Endothelial cell of umbilical vein (primary cell): ENCODE data around the gene CAPN2. TPM values are rescaled to one million over a fixed set of nuclear protein-coding genes. Genes with fewer than 3 reads are reported as not detected.
A peak's percentile ranks its signal among the peaks of the same experiment; 100 is the strongest.

Experiments
- BruUV-seq: library from RNA; stranded (reverse); fragments of 400-500 nt; replicated peaks from 2 replicates; lab custom pipeline; 2021; lab: Mats Ljungman, UMichigan
- CTCF ChIA-PET: fragments of 300-600, 350-600 bp; sonication (Branson Sonifier 250); formaldehyde crosslinking; loops from one replicate; lab custom pipeline; 2021; ENCODE audit warnings: antibody characterized with exemption, inconsistent platforms; lab: Charles Lee
- POLR2A ChIA-PET: fragments of 300-600, 350-600 bp; sonication (Branson Sonifier 250); formaldehyde crosslinking; loops from one replicate; lab custom pipeline; 2021; ENCODE audit warnings: antibody characterized with exemption, inconsistent platforms; lab: Charles Lee
- DNase-seq: peaks from one replicate; pipeline ENCODE4 v3.0.0-alpha.2; 2011; ENCODE audit warnings: low read depth, low spot score
- FAIRE-seq: peaks from 2 replicates; lab custom pipeline; 2011; peaks lifted over from hg19 to GRCh38; lab: Jason Lieb, UNC
- H2AFZ ChIP-seq: 2 replicates; pipeline ENCODE4 v1.6.0; 2012; ENCODE audit warnings: low read depth, low read length, control low read depth, inconsistent platforms
- H3K27ac ChIP-seq: 2 replicates; pipeline ENCODE4 v1.5.1; 2011; ENCODE audit warnings: low read depth, mild to moderate bottlenecking, control low read depth, low read length, moderate library complexity; ENCODE audit not compliant: insufficient read depth
- H3K27me3 ChIP-seq, 2 experiments: 2 replicates each; pipeline versions ENCODE4 v1.6.0 to v1.6.1; 2011; ENCODE audit warnings: low read length in 2 of 2, mixed read lengths in 1 of 2; ENCODE audit not compliant: control insufficient read depth in 2 of 2, insufficient read depth in 2 of 2
- H3K36me3 ChIP-seq, 2 experiments: 2 replicates in 1 of 2; 3 replicates in 1 of 2; pipeline ENCODE4 v1.5.1; 2011; ENCODE audit warnings: low read length in 2 of 2, mild to moderate bottlenecking in 1 of 2, moderate library complexity in 1 of 2; ENCODE audit not compliant: control insufficient read depth in 2 of 2, insufficient read depth in 2 of 2; ENCODE audit errors: extremely low read depth in 1 of 2
- H3K4me1 ChIP-seq: 3 replicates; pipeline ENCODE4 v1.5.1; 2011; ENCODE audit warnings: mild to moderate bottlenecking, low read length; ENCODE audit not compliant: control insufficient read depth, insufficient read depth; ENCODE audit errors: extremely low read depth
- H3K4me2 ChIP-seq: 2 replicates; pipeline ENCODE4 v1.6.1; 2011; ENCODE audit warnings: low read length, control low read depth, mixed read lengths; ENCODE audit not compliant: insufficient read depth
- H3K4me3 ChIP-seq, 3 experiments: fragments of 200-600 bp in 1 of 3; sonication (generic), shearing (Covaris generic) in 1 of 3; replicated peaks in 1 of 3; 2 replicates each; pipeline ENCODE4 v1.5.1; 2011 to 2016; ENCODE audit warnings: control low read depth in 3 of 3, low read length in 3 of 3, mild to moderate bottlenecking in 2 of 3, inconsistent platforms in 1 of 3, low read depth in 1 of 3, moderate library complexity in 1 of 3; ENCODE audit not compliant: insufficient read depth in 1 of 3
- H3K79me2 ChIP-seq: 2 replicates; pipeline ENCODE4 v1.6.0; 2012; ENCODE audit warnings: low read length, inconsistent platforms; ENCODE audit not compliant: control insufficient read depth, insufficient read depth
- H3K9ac ChIP-seq: replicated peaks from 2 replicates; pipeline ENCODE3; 2011; ENCODE audit warnings: low read length, control low read depth; ENCODE audit not compliant: insufficient read depth; ENCODE audit errors: extremely low read depth
- H3K9me1 ChIP-seq: replicated peaks from 3 replicates; pipeline ENCODE4 v1.6.0; 2011; ENCODE audit warnings: mild to moderate bottlenecking, low read length; ENCODE audit not compliant: control insufficient read depth, insufficient read depth; ENCODE audit errors: extremely low read depth
- H3K9me3 ChIP-seq: replicated peaks from 2 replicates; pipeline ENCODE4 v1.5.1; 2012; ENCODE audit warnings: low read length, inconsistent platforms; ENCODE audit not compliant: control insufficient read depth, insufficient read depth
- H4K20me1 ChIP-seq: replicated peaks from 2 replicates; pipeline ENCODE3; 2011; ENCODE audit warnings: mild to moderate bottlenecking, low read length; ENCODE audit not compliant: control insufficient read depth, insufficient read depth; ENCODE audit errors: extremely low read depth
- EZH2 ChIP-seq: IDR thresholded peaks from 2 replicates; pipeline ENCODE4 v1.6.1; 2012; ENCODE audit warnings: borderline replicate concordance, low read depth, mild to moderate bottlenecking, moderate library complexity, low read length, inconsistent platforms; ENCODE audit not compliant: severe bottlenecking
- FOS ChIP-seq: IDR thresholded peaks from 2 replicates; pipeline ENCODE4 v1.6.1; 2011; ENCODE audit warnings: mild to moderate bottlenecking, low read length, moderate library complexity, borderline replicate concordance; ENCODE audit not compliant: insufficient read depth
- GATA2 ChIP-seq: IDR thresholded peaks from 2 replicates; pipeline ENCODE4 v1.7.0; 2011; ENCODE audit warnings: low read depth, mild to moderate bottlenecking, moderate library complexity, mixed read lengths, low read length; ENCODE audit not compliant: insufficient read length, insufficient read depth
- JUN ChIP-seq: IDR thresholded peaks from 2 replicates; pipeline ENCODE4 v1.6.1; 2011; ENCODE audit warnings: borderline replicate concordance, low read depth; ENCODE audit not compliant: insufficient read length, insufficient read depth
- MYC ChIP-seq: IDR thresholded peaks from one replicate; pipeline ENCODE4 v1.6.1; 2011; ENCODE audit warnings: mild to moderate bottlenecking, low read depth, low read length
- POLR2A ChIP-seq: IDR thresholded peaks from 2 replicates; pipeline ENCODE4 v1.6.1; 2012; ENCODE audit warnings: low read depth, mild to moderate bottlenecking, control low read depth, low read length
- POLR2AphosphoS5 ChIP-seq: IDR thresholded peaks from 2 replicates; pipeline ENCODE4 v1.6.1; 2012; ENCODE audit warnings: low read depth, mild to moderate bottlenecking, control low read depth, low read length, moderate library complexity; ENCODE audit not compliant: insufficient read depth
- dilution Hi-C: fragments of 300-500 bp; cut with MboI; formaldehyde crosslinking; loops from one replicate; pipeline ENCODE4 v1.15.0; 2019; ENCODE audit warnings: low sequenced_read_pairs; ENCODE audit not compliant: extremely low pct_ligation_motif_present
- intact Hi-C: fragments of 100-400 bp; cut with micrococcal nuclease; formaldehyde crosslinking; loops from one replicate; pipeline ENCODE4 v1.10.0; 2022
- polyA plus RNA-seq, 4 experiments: library from polyadenylated mRNA; depleted of rRNA in 3 of 4; stranded (reverse) in 3 of 4; unstranded in 1 of 4; fragments of >200 nt; gene quantifications; 2 replicates each; pipeline versions ENCODE4 v1.2.1 to v1.2.3, GENCODE V29; 2011 to 2012; ENCODE audit warnings: missing spikeins in 1 of 4
- total RNA-seq: library from RNA; stranded (reverse); gene quantifications from 2 replicates; pipeline ENCODE4 v1.2.3, GENCODE V29; 2021
- TF ChIP-seq, protein P1 (sequence below): IDR thresholded peaks from 2 replicates; pipeline ENCODE4 v1.6.1; 2011; ENCODE audit not compliant: insufficient read depth, insufficient read length
- TF ChIP-seq, protein P2 (sequence below), 2 donors: IDR thresholded peaks; 1 replicate in 1 of 2; 2 replicates in 1 of 2; pipeline ENCODE4 v1.5.1; 2011; ENCODE audit warnings: low read length in 2 of 2, mild to moderate bottlenecking in 2 of 2, moderate library complexity in 2 of 2, control low read depth in 1 of 2, inconsistent platforms in 1 of 2, low read depth in 1 of 2; ENCODE audit not compliant: insufficient read depth in 1 of 2; ENCODE audit errors: extremely low read depth in 1 of 2

CAPN2 gene
- total and polyA plus RNA-seq, 2 donors (not counting 3 experiments of a cell fraction or from before 2014, with no cell fraction given) = 110 to 420 TPM

DNA sequence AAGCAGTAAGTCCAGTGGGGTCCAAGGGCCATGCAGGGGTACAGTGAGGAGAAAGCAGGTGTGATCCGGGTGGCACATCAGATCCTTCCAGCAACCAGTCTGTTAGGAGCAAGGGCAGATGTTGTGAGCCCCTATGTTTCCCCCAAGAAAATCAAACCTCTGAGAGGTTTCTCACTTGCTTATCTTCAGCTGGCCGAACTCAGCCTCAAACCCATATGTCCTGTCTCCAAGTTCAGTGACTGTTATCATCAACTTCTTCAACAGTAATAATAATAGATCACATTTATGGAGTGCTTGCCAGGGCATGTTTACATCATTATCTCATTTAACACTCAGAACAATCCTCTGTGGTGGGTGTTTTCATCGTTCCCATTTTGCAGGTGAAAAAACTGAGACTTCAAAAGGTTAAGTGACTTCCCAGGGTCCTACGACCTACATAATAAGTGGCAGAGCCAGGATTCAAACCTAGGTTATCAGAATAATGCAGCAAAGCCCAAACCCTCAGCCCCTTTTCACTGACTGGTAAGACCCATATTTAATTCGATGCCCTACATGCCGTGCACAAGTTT is 3.3 kb downstream of the CAPN2 start:
- no peaks in the 10 kb centered on the region for H3K9me1 ChIP-seq
- peaks cover 15 to 20% of the 10 kb centered on the region in 2 experiments for H3K36me3 ChIP-seq
- no peaks in the 10 kb centered on the region for H4K20me1 ChIP-seq
- ChIA-PET POLR2A (interaction anchor here (1.0 kb wide), 1 partner anchor 14 kb away, joined by 9 read pairs; no protein-coding TSS in a partner anchor), CTCF (interaction anchor here (1.0 to 2.5 kb wide), 8 partner anchors 8 to 56 kb away, joined by 3 to 16 read pairs (median 4); no protein-coding TSS in a partner anchor)
- no peak overlapping the region for H2AFZ ChIP-seq
- intact Hi-C loops = loop anchor here (1.0 to 2.0 kb wide), 4 partner anchors 11 to 61 kb away; no protein-coding TSS in a partner anchor
- dilution Hi-C loops = no loop called here
- H3K9me3 ChIP-seq = no peaks in the 10 kb centered on the region
- H3K4me1 ChIP-seq = peaks cover 58% of the 10 kb centered on the region
- no peak for DNase-seq
- no peaks in the 10 kb centered on the region for H3K27me3 ChIP-seq
- H3K4me3 ChIP-seq = peak overlapping the region in 1 of 3 experiments; percentile 21
- H3K4me2 ChIP-seq = peak overlapping the region; percentile 94
- peak overlapping the region; percentile 0 for H3K9ac ChIP-seq
- no TSS peak for BruUV-seq
- TF ChIP-seq POLR2AphosphoS5 (no peak), POLR2A (peak; percentile 62)
- peaks cover 82% of the 10 kb centered on the region for H3K79me2 ChIP-seq
- FAIRE-seq = no peak
- peak overlapping the region; percentile 84 for H3K27ac ChIP-seq

DNA sequence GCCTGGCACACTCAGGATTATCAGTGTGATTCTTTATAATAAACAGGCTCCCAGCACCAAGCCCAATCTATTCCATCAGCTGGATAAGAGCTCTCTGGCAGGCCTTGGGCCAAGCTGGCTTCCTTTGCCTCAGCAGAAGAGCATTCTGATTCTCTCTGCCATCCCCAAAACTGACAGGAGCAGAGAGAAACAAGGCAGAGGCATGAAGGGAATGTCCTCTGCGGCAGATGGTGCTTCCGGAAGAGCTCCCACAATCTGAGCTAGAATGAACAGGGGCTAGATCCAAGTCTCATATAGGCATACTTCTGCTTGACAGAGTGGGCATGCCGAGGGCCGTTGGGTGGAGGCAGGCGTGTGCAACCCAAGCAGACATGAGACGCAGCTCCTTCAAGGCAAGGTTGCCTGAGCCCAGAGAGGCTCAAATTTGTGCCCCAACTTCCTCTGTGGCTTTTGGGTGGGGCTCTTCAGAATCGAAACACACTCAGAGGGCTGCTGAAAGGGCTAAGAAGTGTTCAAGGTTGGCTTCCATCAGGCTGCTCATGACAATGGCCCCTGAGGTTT is 4.0 kb downstream of the CAPN2 start:
- H3K27me3 ChIP-seq = no peaks in the 10 kb centered on the region
- TF ChIP-seq, protein P1, sequence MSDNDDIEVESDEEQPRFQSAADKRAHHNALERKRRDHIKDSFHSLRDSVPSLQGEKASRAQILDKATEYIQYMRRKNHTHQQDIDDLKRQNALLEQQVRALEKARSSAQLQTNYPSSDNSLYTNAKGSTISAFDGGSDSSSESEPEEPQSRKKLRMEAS = no peak
- TF ChIP-seq GATA2 (no peak), JUN (no peak), POLR2A (no peak), FOS (no peak), EZH2 (no peak), POLR2AphosphoS5 (no peak), MYC (no peak)
- TF ChIP-seq, protein P2, sequence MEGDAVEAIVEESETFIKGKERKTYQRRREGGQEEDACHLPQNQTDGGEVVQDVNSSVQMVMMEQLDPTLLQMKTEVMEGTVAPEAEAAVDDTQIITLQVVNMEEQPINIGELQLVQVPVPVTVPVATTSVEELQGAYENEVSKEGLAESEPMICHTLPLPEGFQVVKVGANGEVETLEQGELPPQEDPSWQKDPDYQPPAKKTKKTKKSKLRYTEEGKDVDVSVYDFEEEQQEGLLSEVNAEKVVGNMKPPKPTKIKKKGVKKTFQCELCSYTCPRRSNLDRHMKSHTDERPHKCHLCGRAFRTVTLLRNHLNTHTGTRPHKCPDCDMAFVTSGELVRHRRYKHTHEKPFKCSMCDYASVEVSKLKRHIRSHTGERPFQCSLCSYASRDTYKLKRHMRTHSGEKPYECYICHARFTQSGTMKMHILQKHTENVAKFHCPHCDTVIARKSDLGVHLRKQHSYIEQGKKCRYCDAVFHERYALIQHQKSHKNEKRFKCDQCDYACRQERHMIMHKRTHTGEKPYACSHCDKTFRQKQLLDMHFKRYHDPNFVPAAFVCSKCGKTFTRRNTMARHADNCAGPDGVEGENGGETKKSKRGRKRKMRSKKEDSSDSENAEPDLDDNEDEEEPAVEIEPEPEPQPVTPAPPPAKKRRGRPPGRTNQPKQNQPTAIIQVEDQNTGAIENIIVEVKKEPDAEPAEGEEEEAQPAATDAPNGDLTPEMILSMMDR (IDR thresholded peaks at IDR 0.05; ENCODE audit: extremely low read depth in 1 of 2, insufficient read depth in 1 of 2, low read depth in 1 of 2, low read length in 2 of 2) = no peak
- BruUV-seq = no TSS peak
- no peak overlapping the region for H3K9ac ChIP-seq
- dilution Hi-C loops (no loop called here), intact Hi-C loops (no loop called here)
- H3K79me2 ChIP-seq = peaks cover 89% of the 10 kb centered on the region
- H3K9me3 ChIP-seq = no peaks in the 10 kb centered on the region
- DNase-seq (no peak), FAIRE-seq (no peak)
- no peak overlapping the region for H3K4me3 ChIP-seq
- no peaks in the 10 kb centered on the region for H4K20me1 ChIP-seq
- peaks cover 20 to 24% of the 10 kb centered on the region in 2 experiments for H3K36me3 ChIP-seq
- ChIA-PET POLR2A (no interaction called here), CTCF (interaction anchor here (1.0 to 2.5 kb wide), 8 partner anchors 9 to 56 kb away, joined by 3 to 16 read pairs (median 4); no protein-coding TSS in a partner anchor)
- H3K9me1 ChIP-seq = no peaks in the 10 kb centered on the region
- peaks cover 65% of the 10 kb centered on the region for H3K4me1 ChIP-seq
- no peak overlapping the region for H2AFZ ChIP-seq
- H3K4me2 ChIP-seq = peak overlapping the region; percentile 94
- no peak overlapping the region for H3K27ac ChIP-seq
